NCI-H1417 treated with DMSO at 0.1 percent for 48 hours (cell line): ENCODE results near the gene RBBP8NL.

Experiments
- DNase-seq: peaks from one replicate; lab custom pipeline; 2025; lab: John Stamatoyannopoulos, UW

RBBP8NL gene

GRCh38 chr20:62392621-62393334 lies 34.6 kb downstream of the RBBP8NL start:
- DNase-seq = no peak

- no peak for DNase-seq
Observed at GRCh38 chr20:62392077-62392418, 35.3 kb downstream of the RBBP8NL start.

- no peak for DNase-seq
Observed at GRCh38 chr20:62391165-62392076, 35.9 kb downstream of the RBBP8NL start.

GRCh38 chr20:62390317-62391164 lies 36.8 kb downstream of the RBBP8NL start:
- no peak for DNase-seq

- no peak for DNase-seq
Observed at GRCh38 chr20:62389601-62390087, 37.7 kb downstream of the RBBP8NL start.

- no peak for DNase-seq
Observed at GRCh38 chr20:62388839-62389600, 38.3 kb downstream of the RBBP8NL start.

- DNase-seq = no peak
Observed at GRCh38 chr20:62387933-62388635, 39.3 kb downstream of the RBBP8NL start.

- no peak for DNase-seq
Observed at GRCh38 chr20:62387219-62387913, 40.0 kb downstream of the RBBP8NL start.

- DNase-seq = peak; percentile 68
Observed at GRCh38 chr20:62386383-62387218, 40.7 kb downstream of the RBBP8NL start, which contains the start of gene RPS21. TSS of gene RPS21 (plus strand) at chr20:62387103. CDS start at chr20:62387339, 236 bp downstream.

- peak; percentile 41 for DNase-seq
Observed at GRCh38 chr20:62382306-62383198, 44.8 kb downstream of the RBBP8NL start.

- DNase-seq = no peak
Observed at GRCh38 chr20:62381842-62382241, 45.5 kb downstream of the RBBP8NL start.

GRCh38 chr20:62381202-62381797 lies 46.0 kb downstream of the RBBP8NL start:
- no peak for DNase-seq

GRCh38 chr20:62378215-62378614 lies 49.1 kb downstream of the RBBP8NL start:
- no peak for DNase-seq

GRCh38 chr20:62377615-62378178 lies 49.6 kb downstream of the RBBP8NL start:
- no peak for DNase-seq

GRCh38 chr20:62377064-62377461 lies 50.3 kb downstream of the RBBP8NL start:
- DNase-seq = no peak

- DNase-seq = no peak
Observed at GRCh38 chr20:62376112-62377063, 51.0 kb downstream of the RBBP8NL start.
